Motor neuron (in vitro differentiated cells): ENCODE measurements around the gene DMAC2L. TPM values are rescaled to one million over a fixed set of nuclear protein-coding genes. Genes with fewer than 3 reads are reported as not detected.
A peak's percentile ranks its signal among the peaks of the same experiment; 100 is the strongest.
"Not testable (repeated sequence)": the region's sequence is repeated elsewhere in the genome, so short reads cannot be mapped to it uniquely, and the experiment has no call there.

Source experiments
- ATAC-seq, 8 experiments: fragments of 200-7000 bp; cut with Tn5 transposase; replicated peaks in 6 of 8; 2 replicates each; pipeline ENCODE4 v1.8.0; 2021; ENCODE audit warnings: mild to moderate bottlenecking in 8 of 8, moderate library complexity in 8 of 8
- H3K27ac ChIP-seq, 2 donors: fragments of 250-450 bp; sonication (Bioruptor Pico); 2 replicates each; pipeline ENCODE4 v1.9.0; 2021; ENCODE audit warnings: antibody characterized with exemption in 2 of 2, mild to moderate bottlenecking in 2 of 2, moderate library complexity in 1 of 2
- H3K4me1 ChIP-seq, 2 donors: fragments of 250-450 bp; sonication (Bioruptor Pico); replicated peaks in 1 of 2; 2 replicates each; pipeline ENCODE4 v1.6.1; 2021; ENCODE audit warnings: antibody characterized with exemption in 2 of 2, mild to moderate bottlenecking in 2 of 2, moderate library complexity in 1 of 2
- H3K4me3 ChIP-seq, 5 donors: fragments of 250-450 bp; sonication (Bioruptor Pico); 2 replicates each; pipeline ENCODE4 v1.9.0; 2021; ENCODE audit warnings: antibody characterized with exemption in 5 of 5, mild to moderate bottlenecking in 5 of 5, moderate library complexity in 4 of 5
- WGBS, 10 experiments: fragments of 450-650 bp; shearing (Covaris generic); methylation state at CpG; one replicate each; pipeline ENCODE4 v1.0.0; 2022; 5-methylcytosine and 5-hydroxymethylcytosine counted together
- in situ Hi-C, 9 experiments: fragments of 400-800 bp; cut with MboI; loops; one replicate each; pipeline ENCODE4 v1.15.0; 2021; ENCODE audit warnings: low sequenced_read_pairs in 9 of 9, low pct_unique_long_range_greater_than_20kb in 2 of 9; ENCODE audit not compliant: unreplicated experiment in 9 of 9
- total RNA-seq, 8 experiments: library from RNA; unstranded; fragments of 300-600 nt; gene quantifications; 2 replicates each; pipeline versions ENCODE4 v1.2.3 to v1.2.4, GENCODE V29; 2022

The DMAC2L gene
- total RNA-seq, 8 experiments from 2014 or later = 8.8 to 19.0 (median 11.2) TPM

DNA sequence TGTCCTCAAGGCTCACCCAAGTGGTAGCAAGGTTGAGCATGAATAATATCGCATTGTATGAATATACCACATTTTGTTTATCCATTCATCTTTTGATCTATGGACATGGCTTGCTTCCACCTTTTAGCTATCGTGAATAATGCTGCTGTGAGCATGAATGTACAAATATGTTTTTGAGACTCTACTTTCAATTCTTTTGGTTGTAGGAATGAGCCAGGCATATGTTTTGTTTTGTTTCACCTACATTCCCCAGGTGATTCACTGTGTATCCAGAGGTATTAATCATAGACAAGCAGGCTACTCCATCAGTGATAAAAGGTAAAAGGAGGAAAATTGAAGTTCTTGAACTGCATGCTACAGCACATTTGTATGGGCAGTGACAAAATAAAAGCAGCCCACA is 48.7 kb downstream of the DMAC2L start:
- 40 to 100% (median 83%) methylated on average over 1 to 2 of the region's 2 CpGs; no CpG with 5 or more reads in 5 of the 10 experiments for WGBS, 10 experiments
- H3K4me3 ChIP-seq = no peak overlapping the region
- H3K4me1 ChIP-seq = no peaks in the 10 kb centered on the region
- in situ Hi-C loops = no loop called here
- ATAC-seq = no peak
- H3K27ac ChIP-seq = no peak overlapping the region

DNA sequence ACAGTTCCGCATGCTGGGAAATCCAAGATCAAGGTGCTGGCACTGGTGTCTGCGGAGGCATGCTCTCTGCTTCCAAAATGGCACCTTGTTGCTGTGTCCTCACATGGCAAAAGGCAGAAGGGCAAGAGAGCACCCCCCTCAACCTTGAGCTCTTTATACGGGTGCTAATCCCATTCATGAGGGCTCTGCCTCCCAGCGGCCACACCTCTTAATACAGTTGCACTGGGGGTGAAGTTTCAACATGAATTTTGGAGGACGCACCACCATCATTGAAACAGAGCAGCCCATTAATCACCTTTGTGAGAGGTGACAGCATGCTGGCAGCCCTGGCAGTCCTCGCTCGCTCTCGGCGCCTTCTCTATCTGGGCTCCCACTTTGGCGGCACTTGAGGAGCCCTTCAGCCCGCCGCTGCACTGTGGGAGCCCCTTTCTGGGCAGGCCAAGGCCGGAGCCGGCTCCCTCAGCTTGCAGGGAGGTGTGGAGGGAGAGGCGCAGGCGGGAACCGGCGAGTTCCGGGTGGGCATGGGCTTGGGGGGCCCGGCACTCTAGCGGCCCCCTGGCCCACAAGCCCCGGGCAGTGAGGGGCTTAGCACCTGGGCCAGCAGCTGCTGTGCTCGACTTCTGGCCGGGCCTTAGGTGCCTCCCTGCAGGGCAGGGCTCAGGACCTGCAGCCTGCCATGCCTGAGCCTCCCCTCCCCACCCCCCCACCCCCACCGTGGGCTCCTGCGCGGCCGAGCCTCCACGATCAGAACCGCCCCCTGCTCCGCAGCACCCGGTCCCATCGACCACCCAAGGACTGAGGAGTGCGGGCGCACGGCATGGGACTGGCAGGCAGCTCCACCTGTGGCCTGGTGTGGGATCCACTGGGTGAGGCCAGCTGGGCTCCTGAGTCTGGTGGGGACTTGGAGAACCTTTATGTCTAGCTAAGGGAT is 49.6 kb downstream of the DMAC2L start:
- in situ Hi-C loops, H3K4me3 ChIP-seq, H3K27ac ChIP-seq, ATAC-seq, H3K4me1 ChIP-seq: not testable (repeated sequence)
- 80 to 100% (median 100%) methylated on average over 1 to 5 of the region's 36 CpGs; no CpG with 5 or more reads in 3 of the 10 experiments for WGBS, 10 experiments

DNA sequence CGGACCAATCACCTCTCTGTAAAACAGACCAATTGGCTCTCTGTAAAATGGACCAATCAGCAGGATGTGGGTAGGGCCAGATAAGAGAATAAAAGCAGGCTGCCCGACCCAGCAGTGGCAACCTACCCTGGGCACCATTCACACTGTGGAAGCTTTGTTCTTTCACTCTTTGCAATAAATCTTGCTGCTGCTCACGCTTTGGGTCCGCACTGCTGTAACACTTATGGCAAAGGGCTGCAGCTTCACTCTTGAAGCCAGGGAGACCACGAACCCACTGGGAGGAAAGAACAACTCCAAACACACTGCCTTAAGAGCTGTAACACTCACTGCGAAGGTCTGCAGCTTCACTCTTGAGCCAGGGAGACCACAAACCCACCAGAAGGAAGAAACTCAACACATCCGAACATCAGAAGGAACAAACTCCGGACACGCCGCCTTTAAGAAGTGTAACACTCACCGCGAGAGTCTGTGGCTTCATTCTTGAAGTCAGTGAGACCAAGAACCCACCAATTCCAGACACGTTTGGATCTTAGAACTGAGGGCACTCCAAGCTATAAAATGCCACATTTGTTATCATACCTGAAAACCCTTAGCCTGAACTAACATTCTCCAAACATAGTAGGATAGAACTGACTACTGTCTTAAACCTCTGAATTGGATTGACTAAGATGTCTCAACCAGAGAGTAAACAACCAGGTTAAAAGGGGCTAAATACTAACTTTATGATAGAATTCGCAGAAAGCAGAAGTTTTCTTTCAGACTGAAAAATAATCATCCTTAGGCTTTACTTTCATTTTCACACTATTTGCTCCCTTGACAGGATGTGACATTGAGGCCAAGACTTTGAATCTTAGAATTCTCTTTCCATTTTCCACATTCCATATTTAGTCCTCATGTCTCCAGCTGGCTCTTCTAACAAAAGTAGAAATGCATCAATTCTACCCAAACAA is 50.9 kb downstream of the DMAC2L start:
- Histone ChIP-seq H3K4me3 (no peak overlapping the region), H3K27ac (no peak overlapping the region), H3K4me1 (no peaks in the 10 kb centered on the region)
- 48 to 92% (median 84%) methylated on average over 1 to 8 of the region's 14 CpGs; no CpG with 5 or more reads in 4 of the 10 experiments for WGBS, 10 experiments
- in situ Hi-C loops = no loop called here
- peak in 2 of 8 experiments; percentile 36 to 37 for ATAC-seq

DNA sequence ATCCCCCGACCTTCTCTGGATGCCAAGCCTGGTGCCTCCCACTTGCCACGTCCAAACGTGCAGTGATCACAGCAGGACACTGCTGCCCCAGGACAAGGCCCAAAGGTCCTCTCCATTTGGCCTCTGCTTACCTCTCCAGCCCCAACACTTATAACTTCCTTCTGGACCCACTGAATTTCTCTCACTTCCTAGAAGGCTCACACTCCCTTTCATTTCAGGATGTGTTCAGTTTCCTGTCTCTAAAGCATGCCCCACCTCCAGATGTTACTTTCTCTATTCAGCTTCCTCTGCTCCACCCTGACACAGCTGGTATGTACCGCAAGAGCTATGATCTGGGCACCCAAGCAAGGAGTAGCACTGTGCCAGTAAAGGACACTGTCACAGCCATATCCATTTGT is 51.6 kb downstream of the DMAC2L start:
- no peaks in the 10 kb centered on the region for H3K4me1 ChIP-seq
- no peak overlapping the region for H3K27ac ChIP-seq
- peak in 3 of 8 experiments; percentile 65 to 98 (median 95) for ATAC-seq
- WGBS, 10 experiments = 0 to 100% (median 57%) methylated on average over 1 to 4 of the region's 4 CpGs; no CpG with 5 or more reads in 2 of the 10 experiments
- H3K4me3 ChIP-seq = no peak overlapping the region
- in situ Hi-C loops = no loop called here

DNA sequence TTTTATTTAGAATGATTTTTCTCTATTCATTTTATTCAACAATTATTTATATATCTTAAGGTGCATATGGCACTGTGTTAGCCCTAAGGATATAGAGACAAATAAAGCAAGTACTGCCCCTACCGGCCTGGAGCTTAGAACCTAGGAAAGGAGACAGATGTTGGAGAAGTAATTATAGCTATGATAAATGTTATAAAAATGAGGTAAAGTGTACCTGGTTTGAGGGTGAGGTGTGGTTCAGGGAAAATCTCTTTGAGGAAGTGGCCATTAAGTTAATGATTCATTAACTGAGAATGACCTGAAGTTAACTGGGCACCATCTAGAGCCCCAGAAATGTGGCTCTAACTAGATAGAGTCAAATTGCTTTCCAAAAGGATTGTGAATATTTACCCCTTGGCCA is 52.7 kb downstream of the DMAC2L start:
- H3K4me3 ChIP-seq = no peak overlapping the region
- no peak overlapping the region for H3K27ac ChIP-seq
- WGBS, 10 experiments = 88 to 100% (median 100%) methylated on average over 1 of the region's 1 CpG; no CpG with 5 or more reads in 5 of the 10 experiments
- no peak for ATAC-seq
- H3K4me1 ChIP-seq = no peaks in the 10 kb centered on the region
- in situ Hi-C loops = no loop called here

DNA sequence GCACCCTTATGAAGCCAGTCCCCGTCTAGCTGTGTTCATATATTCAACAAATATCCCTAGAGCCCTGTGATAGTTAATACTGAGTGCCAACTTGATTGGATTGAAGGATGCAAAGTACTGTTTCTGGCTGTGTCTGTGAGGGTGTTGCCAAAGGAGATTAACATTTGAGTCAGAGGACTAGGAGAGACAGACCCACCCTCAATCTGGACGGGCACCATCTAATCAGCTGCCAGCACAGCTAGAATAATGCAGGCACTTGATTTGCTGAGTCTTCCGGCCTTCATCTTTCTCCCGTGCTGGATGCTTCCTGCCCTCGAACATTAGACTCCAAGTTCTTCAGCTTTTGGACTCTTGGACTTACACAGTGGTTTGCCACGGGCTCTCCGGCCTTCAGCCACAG is 53.4 kb downstream of the DMAC2L start:
- H3K27ac ChIP-seq, H3K4me3 ChIP-seq, in situ Hi-C loops, ATAC-seq, H3K4me1 ChIP-seq: not testable (repeated sequence)
- 18 to 83% (median 67%) methylated on average over 2 to 7 of the region's 7 CpGs; no CpG with 5 or more reads in 3 of the 10 experiments for WGBS, 10 experiments

DNA sequence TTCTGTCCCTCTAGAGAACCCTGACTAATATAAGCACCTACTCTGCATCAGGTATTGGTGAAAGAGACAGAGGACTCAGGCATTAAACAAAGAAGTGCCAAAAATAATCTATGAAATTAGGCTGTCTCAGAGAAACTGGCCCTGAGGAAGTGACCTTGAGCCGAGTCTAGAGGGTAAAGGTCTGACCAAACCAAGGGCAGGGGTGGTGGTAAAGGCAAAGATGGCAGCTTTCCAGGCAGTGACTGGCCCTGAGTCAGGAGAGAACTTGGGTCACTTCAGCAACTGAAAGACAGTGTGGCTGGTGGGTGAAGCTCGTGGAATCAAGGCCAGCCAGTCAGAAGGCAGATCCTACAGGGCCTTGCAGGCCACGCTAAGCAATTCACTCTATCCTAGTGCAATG is 54.0 kb downstream of the DMAC2L start:
- in situ Hi-C loops = no loop called here
- H3K4me1 ChIP-seq = no peaks in the 10 kb centered on the region
- H3K4me3 ChIP-seq = no peak overlapping the region
- no peak overlapping the region for H3K27ac ChIP-seq
- no peak for ATAC-seq
- 80 to 94% (median 93%) methylated on average over 2 to 3 of the region's 3 CpGs; no CpG with 5 or more reads in 7 of the 10 experiments for whole genome bisulfite sequencing, 10 experiments

DNA sequence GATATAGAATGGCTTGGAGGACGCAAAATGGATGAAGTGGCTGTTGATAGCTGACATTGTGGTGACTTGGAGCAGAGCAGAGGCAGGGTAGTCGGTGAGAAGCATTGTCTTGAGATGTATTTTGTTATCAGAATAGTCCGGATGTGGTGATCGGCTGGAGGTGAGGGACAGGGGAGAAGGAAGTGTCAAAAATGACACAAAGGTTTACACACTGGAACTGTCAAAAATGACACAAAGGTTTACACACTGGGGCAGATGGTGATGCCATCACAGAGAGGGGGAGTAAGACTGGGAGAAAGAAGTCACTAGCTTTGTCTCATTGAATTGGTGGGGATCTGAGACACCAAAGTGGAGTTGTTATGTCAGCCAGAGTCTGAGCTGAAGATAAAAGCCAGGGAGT is 54.5 kb downstream of the DMAC2L start:
- no peak for ATAC-seq
- Histone ChIP-seq H3K4me1 (no peaks in the 10 kb centered on the region), H3K27ac (no peak overlapping the region), H3K4me3 (no peak overlapping the region)
- WGBS, 10 experiments = 86 to 100% (median 97%) methylated on average over 1 to 4 of the region's 4 CpGs; no CpG with 5 or more reads in 3 of the 10 experiments
- in situ Hi-C loops = no loop called here

DNA sequence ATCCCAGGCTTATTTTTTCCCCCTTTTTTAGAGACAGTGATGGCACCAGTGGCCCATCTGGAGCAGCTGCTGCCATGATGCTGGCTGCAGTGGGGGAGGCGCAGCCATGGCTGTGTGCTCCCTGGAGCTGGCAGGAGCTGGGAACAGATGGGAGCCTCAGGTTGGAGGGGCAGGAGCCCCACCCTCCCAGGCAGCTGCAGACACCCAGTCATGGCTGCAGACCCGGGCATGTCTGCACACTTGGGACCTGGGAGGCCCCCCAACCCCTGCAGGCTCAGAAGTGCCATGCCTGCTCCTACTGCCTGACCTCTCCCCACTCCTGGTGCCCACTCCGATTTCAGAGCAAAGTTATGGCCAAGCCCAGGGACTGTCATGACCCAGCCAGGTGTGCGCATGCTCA is 59.4 kb downstream of the DMAC2L start:
- no peak for ATAC-seq
- in situ Hi-C loops = no loop called here
- H3K4me1 ChIP-seq = no peaks in the 10 kb centered on the region
- WGBS, 10 experiments = 80 to 100% (median 83%) methylated on average over 1 of the region's 4 CpGs; no CpG with 5 or more reads in 7 of the 10 experiments
- no peak overlapping the region for H3K27ac ChIP-seq
- no peak overlapping the region for H3K4me3 ChIP-seq

DNA sequence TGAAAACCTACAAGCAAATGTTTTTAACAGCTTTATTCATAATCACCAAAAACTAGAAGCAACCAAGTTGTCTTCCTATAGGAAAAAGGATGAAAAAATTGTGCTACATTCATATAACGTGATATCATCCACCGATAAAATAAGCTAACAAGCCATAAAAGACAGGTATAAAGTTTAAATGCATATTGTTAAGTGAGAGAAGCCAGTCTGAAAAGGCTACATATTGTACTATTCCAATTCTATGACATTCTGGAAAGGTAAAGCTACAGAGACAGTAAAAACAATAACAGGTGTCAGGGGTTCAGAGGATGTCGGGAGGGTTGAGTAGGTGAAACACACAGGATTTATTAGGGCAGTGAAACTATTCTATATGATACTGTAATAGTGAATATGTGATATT is 61.8 kb downstream of the DMAC2L start:
- ATAC-seq = no peak
- no peak overlapping the region for H3K27ac ChIP-seq
- WGBS, 10 experiments = 74 to 100% (median 92%) methylated on average over 2 to 3 of the region's 3 CpGs; no CpG with 5 or more reads in 1 of the 10 experiments
- in situ Hi-C loops = no loop called here
- H3K4me1 ChIP-seq = peaks cover 9 to 13% of the 10 kb centered on the region in 2 donors
- no peak overlapping the region for H3K4me3 ChIP-seq

DNA sequence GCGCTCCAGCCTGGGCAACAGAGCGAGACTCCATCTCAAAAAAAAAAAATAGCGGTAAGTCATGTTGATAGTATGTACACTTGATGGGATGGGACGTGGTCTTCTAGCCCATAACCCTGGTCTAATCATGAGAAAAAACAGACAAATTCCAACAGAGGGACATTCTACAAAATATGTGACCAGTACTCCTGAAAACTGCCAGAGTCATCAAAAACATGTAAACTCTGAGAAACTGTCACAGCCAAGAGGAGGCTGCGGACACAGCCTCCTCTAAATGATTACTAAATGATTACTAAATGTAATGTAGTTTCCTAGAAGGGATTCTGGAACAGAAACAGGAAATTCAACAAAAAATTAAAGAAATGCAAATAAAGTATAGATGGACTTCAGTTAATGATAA is 63.6 kb downstream of the DMAC2L start:
- Histone ChIP-seq H3K27ac (no peak overlapping the region), H3K4me1 (peaks cover 9 to 13% of the 10 kb centered on the region in 2 donors), H3K4me3 (no peak overlapping the region)
- no peak for ATAC-seq
- 84 to 100% (median 100%) methylated on average over 1 to 3 of the region's 5 CpGs; no CpG with 5 or more reads in 2 of the 10 experiments for WGBS, 10 experiments
- in situ Hi-C loops = no loop called here
